ENCODE measurements around the gene ZP1.

The ZP1 gene

DNA sequence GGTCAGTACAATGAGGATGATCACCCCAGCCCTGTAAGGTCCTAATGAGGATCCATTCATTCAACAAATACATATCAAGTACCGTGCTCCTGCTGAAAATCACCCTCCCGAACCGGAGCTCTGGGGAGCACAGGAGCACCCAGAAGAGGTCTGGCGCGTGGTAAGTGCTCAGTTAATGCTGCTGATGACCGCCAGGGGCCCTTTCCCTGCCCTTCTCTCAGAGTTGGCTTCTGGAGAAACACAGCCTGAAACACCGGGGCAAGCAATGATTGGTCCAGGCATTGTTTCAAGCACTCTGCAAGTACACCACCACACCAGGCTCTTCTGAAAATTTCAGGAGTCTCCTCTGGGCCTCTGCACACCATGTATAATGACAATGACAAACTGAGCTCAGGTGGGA is 29.2 kb upstream of the ZP1 start:
- POLR2A ChIA-PET (ENCODE audit: low non-redundant PET), result no interaction called here
- TF ChIP-seq, protein P1, sequence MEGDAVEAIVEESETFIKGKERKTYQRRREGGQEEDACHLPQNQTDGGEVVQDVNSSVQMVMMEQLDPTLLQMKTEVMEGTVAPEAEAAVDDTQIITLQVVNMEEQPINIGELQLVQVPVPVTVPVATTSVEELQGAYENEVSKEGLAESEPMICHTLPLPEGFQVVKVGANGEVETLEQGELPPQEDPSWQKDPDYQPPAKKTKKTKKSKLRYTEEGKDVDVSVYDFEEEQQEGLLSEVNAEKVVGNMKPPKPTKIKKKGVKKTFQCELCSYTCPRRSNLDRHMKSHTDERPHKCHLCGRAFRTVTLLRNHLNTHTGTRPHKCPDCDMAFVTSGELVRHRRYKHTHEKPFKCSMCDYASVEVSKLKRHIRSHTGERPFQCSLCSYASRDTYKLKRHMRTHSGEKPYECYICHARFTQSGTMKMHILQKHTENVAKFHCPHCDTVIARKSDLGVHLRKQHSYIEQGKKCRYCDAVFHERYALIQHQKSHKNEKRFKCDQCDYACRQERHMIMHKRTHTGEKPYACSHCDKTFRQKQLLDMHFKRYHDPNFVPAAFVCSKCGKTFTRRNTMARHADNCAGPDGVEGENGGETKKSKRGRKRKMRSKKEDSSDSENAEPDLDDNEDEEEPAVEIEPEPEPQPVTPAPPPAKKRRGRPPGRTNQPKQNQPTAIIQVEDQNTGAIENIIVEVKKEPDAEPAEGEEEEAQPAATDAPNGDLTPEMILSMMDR (conservative IDR thresholded peaks at IDR 0.05; ENCODE audit: low read depth), result no peak
- CTCF ChIA-PET, result no interaction called here
- no peak for DNase-seq (ENCODE audit: low spot score)
- H3K27ac ChIP-seq, result no peak overlapping the region

DNA sequence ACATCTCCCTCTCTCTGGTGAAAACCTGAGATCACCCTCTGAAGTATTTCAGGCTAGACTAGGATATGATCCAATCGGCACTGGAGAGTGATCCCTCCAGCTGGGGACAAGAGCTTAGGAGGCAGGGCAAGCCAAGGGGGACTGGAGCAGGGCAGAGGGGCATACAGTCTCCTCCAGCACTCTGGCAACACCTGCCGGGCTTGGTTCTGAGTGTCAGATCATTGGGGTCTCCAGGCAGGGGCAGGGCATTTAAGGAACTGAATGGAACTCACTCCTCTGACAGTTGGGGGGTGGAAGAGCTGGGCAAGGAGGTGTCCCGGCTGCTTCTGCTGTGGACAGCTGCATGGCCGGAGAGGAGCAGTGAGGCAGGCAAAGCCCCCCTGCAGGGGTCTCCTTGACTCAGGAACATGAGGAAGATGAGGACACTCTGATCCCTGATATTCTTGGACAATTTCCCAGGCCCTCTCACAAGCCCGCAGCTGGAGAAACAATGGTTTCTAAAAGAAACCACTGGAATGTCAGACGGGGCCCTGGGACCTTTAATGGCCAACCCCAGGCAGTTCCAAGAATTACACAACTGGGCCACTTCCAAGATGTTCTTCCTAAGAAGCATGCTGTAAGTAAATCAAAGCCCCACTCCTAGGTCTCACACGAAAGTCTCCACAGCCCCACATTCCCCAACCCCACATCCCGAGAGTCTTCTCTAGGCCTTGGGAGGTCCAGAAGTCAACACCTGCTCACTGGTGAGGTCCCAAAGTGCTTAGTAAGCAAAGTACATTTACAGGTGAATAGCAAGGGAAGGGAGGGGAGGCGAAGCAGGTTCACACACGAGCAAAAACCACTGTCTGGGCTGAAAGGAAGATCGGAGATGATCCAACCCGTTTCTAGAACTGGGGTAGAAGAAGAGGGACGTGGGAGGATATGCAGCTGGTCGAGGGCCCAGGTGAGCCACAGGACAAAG is 26.6 kb upstream of the ZP1 start:
- peak overlapping the region; percentile 67 for H3K27ac ChIP-seq
- CTCF ChIA-PET, result interaction anchor here (0.5 to 1.9 kb wide), 4 partner anchors 10 to 89 kb away, joined by 3 to 8 read pairs (median 3); no protein-coding TSS in a partner anchor
- TF ChIP-seq, protein P1 (conservative IDR thresholded peaks at IDR 0.05; ENCODE audit: low read depth), result no peak
- no peak for DNase-seq (ENCODE audit: low spot score)
- POLR2A ChIA-PET (ENCODE audit: low non-redundant PET), result no interaction called here

DNA sequence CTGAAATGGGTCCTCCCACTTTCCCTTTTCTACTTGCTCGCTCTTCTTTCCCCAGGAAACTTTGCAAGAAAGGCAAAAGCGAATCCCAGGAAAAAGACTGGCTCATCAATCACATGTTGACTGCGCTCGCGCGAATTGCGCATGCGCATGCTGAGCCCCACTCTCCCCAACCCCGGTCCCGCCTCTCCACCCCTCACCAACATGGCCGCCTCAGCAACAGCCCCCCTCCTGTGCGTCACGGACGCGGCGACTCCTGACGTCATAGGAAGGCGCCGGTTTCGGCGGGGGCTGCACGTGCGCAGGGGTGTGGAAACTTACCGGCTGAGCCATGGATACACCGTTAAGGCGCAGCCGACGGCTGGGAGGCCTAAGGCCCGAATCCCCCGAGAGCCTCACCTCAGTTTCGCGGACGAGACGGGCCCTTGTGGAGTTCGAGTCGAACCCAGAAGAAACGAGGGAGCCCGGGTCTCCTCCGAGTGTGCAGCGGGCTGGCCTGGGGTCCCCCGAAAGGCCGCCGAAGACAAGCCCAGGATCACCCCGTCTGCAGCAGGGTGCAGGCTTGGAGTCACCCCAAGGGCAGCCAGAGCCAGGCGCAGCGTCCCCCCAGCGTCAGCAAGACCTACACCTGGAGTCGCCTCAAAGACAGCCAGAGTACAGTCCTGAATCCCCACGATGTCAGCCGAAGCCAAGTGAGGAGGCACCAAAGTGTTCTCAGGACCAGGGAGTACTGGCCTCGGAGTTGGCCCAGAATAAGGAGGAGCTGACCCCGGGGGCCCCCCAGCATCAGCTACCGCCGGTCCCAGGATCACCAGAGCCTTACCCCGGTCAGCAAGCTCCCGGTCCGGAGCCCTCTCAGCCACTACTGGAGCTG is 25.3 kb upstream of the ZP1 start, which contains the start of gene CCDC86:
Gene CCDC86, plus strand, starts transcription at position 317 of the 871 bp plus-strand sequence. Its CDS starts 12 bp downstream, at position 329.
- peak within 1 kb of the TSS; percentile 67 for H3K27ac ChIP-seq
- TF ChIP-seq, protein P1 (conservative IDR thresholded peaks at IDR 0.05; ENCODE audit: low read depth), result no peak
- ChIA-PET CTCF (interaction anchor here (1.9 to 3.6 kb wide), 2 partner anchors 11 kb away, joined by 8 to 14 read pairs; no protein-coding TSS in a partner anchor), POLR2A (ENCODE audit: low non-redundant PET) (no interaction called here)
- DNase-seq (ENCODE audit: low spot score), result peak; percentile 100

DNA sequence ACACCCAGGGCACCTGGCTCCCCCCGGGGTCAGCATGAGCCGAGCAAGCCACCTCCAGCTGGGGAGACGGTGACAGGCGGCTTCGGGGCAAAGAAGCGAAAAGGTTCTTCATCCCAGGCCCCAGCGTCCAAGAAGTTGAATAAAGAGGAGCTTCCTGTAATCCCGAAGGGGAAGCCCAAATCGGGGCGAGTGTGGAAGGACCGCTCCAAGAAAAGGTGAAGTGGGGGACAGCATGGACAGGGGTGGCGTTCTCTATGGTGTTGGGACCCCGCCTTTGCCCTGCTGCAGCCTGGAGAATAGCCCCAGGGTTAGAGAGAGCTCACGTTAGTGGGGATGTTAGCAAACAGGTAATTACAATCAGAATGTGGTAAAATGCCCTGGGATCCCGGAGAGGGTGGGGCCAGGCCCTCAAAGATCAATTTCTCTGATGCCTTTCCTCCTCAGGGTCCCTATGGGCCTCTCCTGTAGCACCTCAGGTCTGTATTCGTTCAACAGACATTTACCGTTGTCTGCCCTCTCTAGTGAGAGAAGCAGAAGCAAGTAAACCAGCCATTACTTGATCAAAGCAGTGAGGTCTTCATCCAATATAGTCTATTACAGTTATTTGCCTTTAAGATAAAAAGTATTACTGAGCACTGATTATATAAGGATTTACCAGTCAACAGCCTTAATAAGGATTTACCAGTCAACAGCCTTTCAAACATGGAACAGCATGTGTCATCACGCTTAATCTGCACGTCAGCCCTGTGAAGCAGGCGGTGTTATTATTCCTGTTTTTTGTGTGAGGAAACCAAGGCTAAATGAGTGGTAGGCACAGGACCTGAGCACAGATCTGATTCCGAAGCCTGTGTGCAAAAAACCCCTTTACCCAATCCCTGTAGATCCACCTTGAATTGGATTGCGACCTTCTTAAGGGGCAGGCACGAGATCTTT is 24.4 kb upstream of the ZP1 start:
- no peak for DNase-seq (ENCODE audit: low spot score)
- POLR2A ChIA-PET (ENCODE audit: low non-redundant PET), result no interaction called here
- H3K27ac ChIP-seq, result peak overlapping the region; percentile 67
- TF ChIP-seq, protein P1 (conservative IDR thresholded peaks at IDR 0.05; ENCODE audit: low read depth), result no peak
- CTCF ChIA-PET, result interaction anchor here (3.6 kb wide), 1 partner anchor 12 kb away, joined by 14 read pairs; no protein-coding TSS in a partner anchor

DNA sequence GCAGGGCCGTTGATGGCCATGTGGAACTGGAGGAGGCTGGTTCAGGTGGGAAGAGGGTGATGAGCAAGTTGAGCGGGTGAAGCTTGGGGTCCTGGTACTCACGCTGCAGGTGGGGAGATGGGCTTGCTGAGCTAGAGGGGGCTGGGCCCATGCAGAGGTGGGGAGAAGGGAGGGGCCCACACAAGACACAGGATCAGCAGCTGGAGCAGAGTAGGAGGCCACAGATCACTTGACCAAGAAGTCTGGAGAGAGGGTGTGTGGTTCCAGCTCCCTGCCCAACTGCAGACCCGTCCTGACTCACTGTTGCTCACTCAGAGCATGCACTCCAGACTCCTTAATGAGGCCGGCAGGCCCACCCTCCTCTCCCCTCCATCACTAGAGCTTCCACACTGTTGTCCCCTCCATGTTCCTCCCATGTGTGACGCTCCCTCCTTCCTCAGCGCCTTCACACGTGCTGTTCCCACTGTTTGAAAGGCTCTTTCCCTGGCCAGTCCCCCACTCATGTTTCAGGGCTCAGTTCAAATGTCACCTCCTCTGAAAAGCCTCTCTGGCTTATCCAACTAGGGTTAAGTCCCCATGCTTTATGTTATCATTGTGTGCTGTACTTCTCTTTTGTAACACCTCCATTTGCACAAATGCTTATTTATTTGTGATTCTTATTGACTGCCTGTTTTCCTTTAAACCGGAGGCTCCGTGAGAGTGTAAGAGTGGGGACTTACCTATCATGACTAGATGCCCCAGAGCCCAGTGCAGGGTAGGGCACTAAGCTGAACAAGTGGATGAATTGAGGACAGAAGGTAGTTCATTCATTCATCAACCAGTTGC is 23.1 kb upstream of the ZP1 start:
- ChIA-PET CTCF (interaction anchor here (3.6 kb wide), 1 partner anchor 13 kb away, joined by 14 read pairs; no protein-coding TSS in a partner anchor), POLR2A (ENCODE audit: low non-redundant PET) (no interaction called here)
- H3K27ac ChIP-seq, result peak overlapping the region; percentile 14; the same call in 1 of the 2 replicates
- TF ChIP-seq, protein P1 (conservative IDR thresholded peaks at IDR 0.05; ENCODE audit: low read depth), result no peak
- no peak for DNase-seq (ENCODE audit: low spot score)
